Measurements from ENCODE around the gene RCL1. TPM values are rescaled to one million over a fixed set of nuclear protein-coding genes. Genes with fewer than 3 reads are reported as not detected.

The RCL1 gene
- total and polyA plus RNA-seq, 2 of the 13 experiments (the other 11 are each of a cell fraction or from before 2014, with no cell fraction given) = 22.3 to 31.6 TPM

GRCh38 chr9:4839470-4839912 lies 46.7 kb downstream of the RCL1 start (continued):
- TF ChIP-seq ATF5 (CRISPR knock-in tag; IDR thresholded peaks at IDR 0.05; ENCODE audit: low read depth) (no peak), CBX1 (IDR thresholded peaks at IDR 0.05; ENCODE audit: low read depth) (peak; percentile 33), SIX1 (CRISPR knock-in tag; IDR thresholded peaks at IDR 0.05; ENCODE audit: borderline replicate concordance) (peak; percentile 90), ZEB1 (IDR thresholded peaks at IDR 0.05; ENCODE audit: insufficient replicate concordance, low read depth) (peak; percentile 90), KDM1A (CRISPR knock-in tag; IDR thresholded peaks at IDR 0.05) (peak; percentile 68; the same call in 1 of the 2 replicates), HDAC2 (CRISPR knock-in tag; IDR thresholded peaks at IDR 0.05) (peak; percentile 98), FOXP4 (CRISPR knock-in tag; IDR thresholded peaks at IDR 0.05) (peak; percentile 95), SOX13 (IDR thresholded peaks at IDR 0.05) (peak; percentile 77), SOX13 (CRISPR knock-in tag; conservative IDR thresholded peaks at IDR 0.05 in 1 of 2, IDR thresholded peaks at IDR 0.05 in 1 of 2) (peak in 1 of 2 experiments; percentile 94; a peak in 2 of 4 replicates), TRIM24 (CRISPR knock-in tag; IDR thresholded peaks at IDR 0.05) (0 out of 2 replicates have a peak, but pooled peaks have one; percentile 27), SP4 (CRISPR knock-in tag; IDR thresholded peaks at IDR 0.05) (no peak; the same call in 1 of the 2 replicates), RBFOX2 (IDR thresholded peaks at IDR 0.05; ENCODE audit: low read depth, low read length) (no peak), ERF (CRISPR knock-in tag; IDR thresholded peaks at IDR 0.05) (peak; percentile 92), ZNF720 (CRISPR knock-in tag; IDR thresholded peaks at IDR 0.05) (no peak), ZNF740 (CRISPR knock-in tag; IDR thresholded peaks at IDR 0.05) (no peak), TIGD3 (CRISPR knock-in tag; IDR thresholded peaks at IDR 0.05; ENCODE audit: borderline replicate concordance) (no peak), ZNF7 (CRISPR knock-in tag; IDR thresholded peaks at IDR 0.05) (no peak), ATF7 (IDR thresholded peaks at IDR 0.05) (peak; percentile 84), ATF7 (CRISPR knock-in tag; IDR thresholded peaks at IDR 0.05) (peak; percentile 80; the same call in 1 of the 2 replicates), KAT8 (CRISPR knock-in tag; IDR thresholded peaks at IDR 0.05) (peak; percentile 89), ZNF382 (CRISPR knock-in tag; IDR thresholded peaks at IDR 0.05; ENCODE audit: borderline replicate concordance) (no peak), ZNF772 (CRISPR knock-in tag; IDR thresholded peaks at IDR 0.05) (peak; percentile 80), SCMH1 (CRISPR knock-in tag; IDR thresholded peaks at IDR 0.05; ENCODE audit: borderline replicate concordance) (no peak), KLF16 (CRISPR knock-in tag; IDR thresholded peaks at IDR 0.05) (peak in 1 of 2 experiments; percentile 94; a peak in 2 of 4 replicates), MEIS1 (CRISPR knock-in tag; IDR thresholded peaks at IDR 0.05; ENCODE audit: borderline replicate concordance) (peak; percentile 76; the same call in 1 of the 2 replicates), HINFP (CRISPR knock-in tag; IDR thresholded peaks at IDR 0.05; ENCODE audit: low read depth) (peak; percentile 64; the same call in 1 of the 2 replicates), POLR2A (IDR thresholded peaks at IDR 0.05; ENCODE audit: insufficient read depth in 1 of 2, low read depth in 2 of 2, low read length in 2 of 2) (peak in 1 of 2 experiments; percentile 51; a peak in 2 of 4 replicates)

All from HepG2 (cell line).